A673 (cell line): ENCODE data around the gene SERTAD2. TPM values are rescaled to one million over a fixed set of nuclear protein-coding genes. Genes with fewer than 3 reads are reported as not detected.

ENCODE experiments used
- BruUV-seq: library from RNA; stranded (reverse); fragments of 400-500 nt; replicated peaks from 2 replicates; lab custom pipeline; 2021; lab: Mats Ljungman, UMichigan
- CTCF ChIA-PET: fragments of 300-600 bp; sonication (Branson Sonifier 250); formaldehyde crosslinking; loops from one replicate; lab custom pipeline; 2022; ENCODE audit warnings: antibody characterized with exemption; lab: Charles Lee
- POLR2A ChIA-PET: fragments of 300-600 bp; sonication (Branson Sonifier 250); formaldehyde crosslinking; loops from one replicate; lab custom pipeline; 2022; ENCODE audit warnings: antibody characterized with exemption; ENCODE audit not compliant: low non-redundant PET; lab: Charles Lee
- DNase-seq: peaks from one replicate; pipeline ENCODE4 v3.0.0-alpha.2; 2015; ENCODE audit warnings: low spot score
- H3K27ac ChIP-seq: fragments of 200-600 bp; sonication (generic); 2 replicates; pipeline ENCODE4 v1.5.1; 2016; ENCODE audit warnings: mixed run types, low read depth, mild to moderate bottlenecking, mixed read lengths, antibody characterized with exemption, low read length; ENCODE audit not compliant: poor library complexity, severe bottlenecking
- H3K27me3 ChIP-seq: fragments of 200-600 bp; sonication (generic); replicated peaks from 2 replicates; pipeline ENCODE4 v1.6.1; 2017; ENCODE audit warnings: mixed run types, low read depth, mild to moderate bottlenecking, mixed read lengths, antibody characterized with exemption, low read length; ENCODE audit not compliant: insufficient read depth, poor library complexity
- H3K36me3 ChIP-seq: fragments of 200-600 bp; sonication (generic); 2 replicates; pipeline ENCODE4 v1.6.1; 2016; ENCODE audit warnings: mixed run types, mild to moderate bottlenecking, mixed read lengths, antibody characterized with exemption, low read length; ENCODE audit not compliant: insufficient read depth, poor library complexity, severe bottlenecking
- H3K4me1 ChIP-seq: fragments of 200-600 bp; sonication (generic); 2 replicates; pipeline ENCODE4 v1.6.1; 2017; ENCODE audit warnings: mixed run types, mild to moderate bottlenecking, mixed read lengths, antibody characterized with exemption, low read length; ENCODE audit not compliant: insufficient read depth, poor library complexity, severe bottlenecking
- H3K4me3 ChIP-seq: fragments of 200-600 bp; sonication (generic); 2 replicates; pipeline ENCODE4 v1.5.1; 2016; ENCODE audit warnings: low read depth, mixed run types, mild to moderate bottlenecking, mixed read lengths, low read length; ENCODE audit not compliant: poor library complexity, severe bottlenecking
- H3K9me3 ChIP-seq: fragments of 200-600 bp; sonication (generic); 2 replicates; pipeline ENCODE4 v1.6.1; 2016; ENCODE audit warnings: mixed run types, low read depth, mild to moderate bottlenecking, mixed read lengths, antibody characterized with exemption, low read length; ENCODE audit not compliant: poor library complexity, severe bottlenecking
- EZH2 ChIP-seq: fragments of 200-600 bp; sonication (generic); IDR thresholded peaks from 2 replicates; pipeline ENCODE4 v1.6.1; 2017; ENCODE audit warnings: borderline replicate concordance, low read depth, mild to moderate bottlenecking, mixed read lengths, antibody characterized with exemption, low read length; ENCODE audit not compliant: poor library complexity, severe bottlenecking
- intact Hi-C: fragments of 100-400 bp; cut with micrococcal nuclease; formaldehyde crosslinking; loops from one replicate; pipeline ENCODE4 v1.10.0; 2022; ENCODE audit not compliant: unreplicated experiment
- total RNA-seq: library from RNA; stranded (reverse); gene quantifications from 2 replicates; pipeline ENCODE4 v1.2.3, GENCODE V29; 2021
- TF ChIP-seq, protein P1 (sequence below): fragments of 300-800, 200-600 bp; sonication (generic); conservative IDR thresholded peaks from 2 replicates; pipeline ENCODE4 v1.5.1; 2017; ENCODE audit warnings: low read depth, mild to moderate bottlenecking, antibody characterized with exemption, low read length, moderate library complexity, mixed read lengths

The SERTAD2 gene
- total RNA-seq, 1 experiment from 2014 or later, result 22.2 TPM

DNA sequence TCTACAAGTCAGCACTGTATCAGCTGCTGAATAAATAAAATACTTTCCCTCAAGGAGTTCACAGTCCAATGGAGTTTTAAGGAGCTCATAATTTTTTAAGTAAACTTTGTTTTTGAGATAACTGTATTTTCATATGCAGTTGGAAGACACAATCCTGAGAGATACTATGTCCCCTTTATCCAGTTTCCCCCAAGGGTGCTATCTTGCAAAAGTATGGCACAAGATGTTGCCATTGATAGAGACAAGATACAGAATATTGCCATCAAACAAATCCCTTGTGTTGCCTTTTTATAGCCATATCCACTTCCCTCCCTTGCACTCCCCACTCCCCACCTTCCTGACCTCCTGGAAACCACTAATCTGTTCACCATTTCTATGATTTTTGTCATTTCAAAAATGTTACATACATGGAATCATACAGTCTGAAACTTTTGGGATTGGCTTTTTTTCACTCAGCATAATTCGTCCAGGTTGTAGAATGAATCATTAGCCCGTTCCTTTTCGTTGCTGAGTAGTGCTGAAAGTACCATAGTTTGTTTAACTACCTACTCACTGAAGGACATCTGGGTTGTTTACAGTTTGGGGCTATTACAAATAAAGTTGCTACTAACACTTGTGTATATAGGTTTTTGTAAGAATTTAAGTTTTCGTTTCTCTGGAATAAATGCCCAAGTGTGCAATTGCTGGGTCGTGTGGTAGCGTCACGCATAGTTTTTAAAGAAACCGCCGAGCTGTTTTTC is 30.2 kb upstream of the SERTAD2 start:
- Histone ChIP-seq H3K27ac (no peak overlapping the region), H3K9me3 (no peaks in the 10 kb centered on the region), H3K4me1 (no peaks in the 10 kb centered on the region), H3K36me3 (no peaks in the 10 kb centered on the region), H3K4me3 (no peak overlapping the region), H3K27me3 (no peaks in the 10 kb centered on the region)
- no TSS peak for BruUV-seq
- ChIA-PET POLR2A (no interaction called here), CTCF (no interaction called here)
- TF ChIP-seq EZH2, result no peak
- TF ChIP-seq, protein P1, sequence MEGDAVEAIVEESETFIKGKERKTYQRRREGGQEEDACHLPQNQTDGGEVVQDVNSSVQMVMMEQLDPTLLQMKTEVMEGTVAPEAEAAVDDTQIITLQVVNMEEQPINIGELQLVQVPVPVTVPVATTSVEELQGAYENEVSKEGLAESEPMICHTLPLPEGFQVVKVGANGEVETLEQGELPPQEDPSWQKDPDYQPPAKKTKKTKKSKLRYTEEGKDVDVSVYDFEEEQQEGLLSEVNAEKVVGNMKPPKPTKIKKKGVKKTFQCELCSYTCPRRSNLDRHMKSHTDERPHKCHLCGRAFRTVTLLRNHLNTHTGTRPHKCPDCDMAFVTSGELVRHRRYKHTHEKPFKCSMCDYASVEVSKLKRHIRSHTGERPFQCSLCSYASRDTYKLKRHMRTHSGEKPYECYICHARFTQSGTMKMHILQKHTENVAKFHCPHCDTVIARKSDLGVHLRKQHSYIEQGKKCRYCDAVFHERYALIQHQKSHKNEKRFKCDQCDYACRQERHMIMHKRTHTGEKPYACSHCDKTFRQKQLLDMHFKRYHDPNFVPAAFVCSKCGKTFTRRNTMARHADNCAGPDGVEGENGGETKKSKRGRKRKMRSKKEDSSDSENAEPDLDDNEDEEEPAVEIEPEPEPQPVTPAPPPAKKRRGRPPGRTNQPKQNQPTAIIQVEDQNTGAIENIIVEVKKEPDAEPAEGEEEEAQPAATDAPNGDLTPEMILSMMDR, result no peak
- intact Hi-C loops, result no loop called here
- no peak for DNase-seq

DNA sequence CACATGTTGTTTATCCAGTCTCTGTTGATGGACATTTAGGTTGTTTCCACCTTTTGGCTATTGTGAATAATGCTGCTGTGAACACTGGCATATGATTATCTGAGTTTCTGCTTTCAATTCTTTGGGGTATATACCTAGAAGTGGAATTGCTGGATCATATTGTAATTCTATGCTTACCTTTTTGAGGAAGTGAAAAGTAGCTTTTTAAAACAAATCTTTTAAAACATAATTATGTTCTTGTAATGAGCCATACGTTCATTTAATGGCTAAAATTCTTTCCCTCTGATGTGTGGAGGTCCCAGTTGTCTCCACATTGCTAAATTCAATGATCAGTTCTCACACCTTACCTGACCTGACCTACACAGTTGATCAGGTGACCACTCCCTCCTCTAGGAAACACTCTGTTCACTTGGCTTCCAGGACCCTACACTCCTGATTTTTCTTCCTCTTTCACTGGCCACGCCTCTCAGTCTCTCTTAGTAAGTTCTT is 27.8 kb upstream of the SERTAD2 start:
- H3K4me1 ChIP-seq, result no peaks in the 10 kb centered on the region
- no peak overlapping the region for H3K27ac ChIP-seq
- ChIA-PET POLR2A (no interaction called here), CTCF (no interaction called here)
- H3K27me3 ChIP-seq, result no peaks in the 10 kb centered on the region
- no TSS peak for BruUV-seq
- intact Hi-C loops, result no loop called here
- no peak overlapping the region for H3K4me3 ChIP-seq
- no peaks in the 10 kb centered on the region for H3K36me3 ChIP-seq
- H3K9me3 ChIP-seq, result no peaks in the 10 kb centered on the region
- TF ChIP-seq EZH2, result no peak
- TF ChIP-seq, protein P1, result no peak
- no peak for DNase-seq

DNA sequence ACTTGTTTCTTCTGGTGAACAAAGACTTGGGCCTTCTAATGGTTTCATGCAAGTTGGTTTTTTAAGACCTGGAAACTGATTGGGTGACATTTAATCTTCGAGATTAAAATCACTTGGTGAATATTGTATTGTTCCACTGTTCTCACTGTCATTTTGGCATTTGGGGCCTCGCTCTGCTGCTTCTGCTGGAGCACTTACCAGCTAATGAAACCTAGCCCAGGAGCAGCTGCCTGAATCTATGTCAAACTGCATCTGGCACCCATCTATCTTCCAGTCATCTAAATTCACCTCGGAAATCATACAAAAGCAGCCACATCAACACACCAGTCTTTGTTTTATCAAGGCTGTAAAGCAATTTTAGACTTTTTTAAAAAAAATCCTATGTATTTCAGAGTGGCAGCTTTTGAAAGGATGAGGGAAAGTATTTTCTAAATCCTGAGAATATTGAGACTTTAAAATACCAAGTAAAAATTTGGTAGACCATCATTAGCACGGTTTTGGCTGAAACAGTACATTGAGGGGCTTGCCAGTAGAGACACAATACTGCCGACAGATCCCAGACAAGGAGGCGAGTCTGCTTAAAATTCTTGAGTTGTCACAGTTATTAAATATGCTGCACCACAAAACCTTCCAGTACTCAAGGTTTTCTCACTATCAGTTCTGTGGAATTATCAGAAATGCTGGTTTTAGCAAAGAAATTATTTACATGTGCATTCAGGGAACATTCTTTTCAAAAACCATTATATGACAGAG is 26.1 kb upstream of the SERTAD2 start:
- TF ChIP-seq, protein P1, result no peak
- no peak for TF ChIP-seq EZH2
- CTCF ChIA-PET, result no interaction called here
- Histone ChIP-seq H3K4me1 (no peaks in the 10 kb centered on the region), H3K27ac (no peak overlapping the region), H3K36me3 (no peaks in the 10 kb centered on the region), H3K4me3 (no peak overlapping the region), H3K9me3 (no peaks in the 10 kb centered on the region), H3K27me3 (no peaks in the 10 kb centered on the region)
- intact Hi-C loops, result no loop called here
- POLR2A ChIA-PET, result no interaction called here
- BruUV-seq, result no TSS peak
- DNase-seq, result no peak
